Karpas-422 (cell line): ENCODE measurements around the gene MED17. TPM values are rescaled to one million over a fixed set of nuclear protein-coding genes. Genes with fewer than 3 reads are reported as not detected.

ENCODE experiments used
- DNase-seq: peaks from one replicate; pipeline ENCODE4 v3.0.0-alpha.2; 2015
- H2AFZ ChIP-seq: fragments of 200-600 bp; sonication (generic); 2 replicates; pipeline ENCODE4 v1.6.1; 2014; ENCODE audit warnings: antibody characterized with exemption, low read length, mixed read lengths
- H3K27ac ChIP-seq: fragments of 200-600 bp; sonication (generic); 2 replicates; pipeline ENCODE4 v1.5.1; 2014; ENCODE audit warnings: mild to moderate bottlenecking, low read length, moderate library complexity
- H3K27me3 ChIP-seq: fragments of 200-600 bp; sonication (generic); 2 replicates; pipeline ENCODE4 v1.6.1; 2014; ENCODE audit warnings: low read length, mixed read lengths
- H3K36me3 ChIP-seq: fragments of 200-600 bp; sonication (generic); 2 replicates; pipeline ENCODE4 v1.6.1; 2014; ENCODE audit warnings: low read length, mixed read lengths; ENCODE audit not compliant: insufficient read depth
- H3K4me1 ChIP-seq: fragments of 200-600 bp; sonication (generic); 2 replicates; pipeline ENCODE4 v1.6.1; 2014; ENCODE audit warnings: mild to moderate bottlenecking, low read length, mixed read lengths
- H3K4me2 ChIP-seq: fragments of 200-600 bp; sonication (generic); 2 replicates; pipeline ENCODE4 v1.6.1; 2014; ENCODE audit warnings: low read length, low read depth, mild to moderate bottlenecking; ENCODE audit not compliant: poor library complexity, severe bottlenecking
- H3K4me3 ChIP-seq: fragments of 200-600 bp; sonication (generic); 2 replicates; pipeline ENCODE4 v1.5.1; 2014; ENCODE audit warnings: mild to moderate bottlenecking, antibody characterized with exemption, low read length, mixed read lengths
- H3K79me2 ChIP-seq: fragments of 200-600 bp; sonication (generic); 2 replicates; pipeline ENCODE4 v1.6.1; 2014; ENCODE audit warnings: mild to moderate bottlenecking, low read length, mixed read lengths
- H3K9ac ChIP-seq: fragments of 200-600 bp; sonication (generic); 2 replicates; pipeline ENCODE4 v1.6.0; 2014; ENCODE audit warnings: low read length
- H3K9me2 ChIP-seq: fragments of 200-600 bp; sonication (generic), shearing (Covaris generic); replicated peaks from 2 replicates; pipeline ENCODE4 v1.6.0; 2014; ENCODE audit warnings: mild to moderate bottlenecking, low read length, moderate library complexity; ENCODE audit not compliant: insufficient read depth
- H3K9me3 ChIP-seq: fragments of 300-700, 200-600 bp; sonication (generic); 2 replicates; pipeline ENCODE4 v1.6.1; 2014; ENCODE audit warnings: low read length, mixed read lengths
- H4K20me1 ChIP-seq: fragments of 200-600 bp; sonication (generic); 2 replicates; pipeline ENCODE4 v1.6.1; 2014; ENCODE audit warnings: mild to moderate bottlenecking, antibody characterized with exemption, low read length, low read depth; ENCODE audit not compliant: insufficient read depth
- total RNA-seq: library from RNA; depleted of rRNA; stranded (reverse); fragments of >200 nt; shearing (Covaris generic); gene quantifications from 2 replicates; pipeline ENCODE4 v1.2.3, GENCODE V29; 2014; ENCODE audit warnings: low replicate concordance

The MED17 gene
- total RNA-seq, 1 experiment from 2014 or later: 77.4 TPM

DNA sequence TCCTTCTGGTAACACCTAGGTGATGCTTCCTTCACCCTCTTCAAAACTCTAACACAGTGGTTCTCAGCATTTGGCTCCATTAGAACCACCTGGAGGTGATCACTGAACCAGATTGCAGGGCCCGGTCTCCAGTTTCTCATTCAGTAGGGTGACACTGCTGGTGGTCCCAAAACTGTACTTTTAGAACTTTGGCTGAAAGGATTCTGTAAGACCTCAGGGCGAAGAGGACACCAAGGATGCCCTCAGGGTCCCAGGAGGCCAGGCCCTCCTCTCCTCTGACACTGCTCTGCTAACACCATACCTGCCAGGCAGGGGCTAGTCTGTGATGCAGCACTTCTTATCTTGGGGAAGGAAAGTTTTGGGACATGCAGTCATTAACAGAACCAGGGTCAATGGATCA, 57.4 kb downstream of the MED17 start:
- no peak for DNase-seq
- no peaks in the 10 kb centered on the region for H3K36me3 ChIP-seq
- no peak overlapping the region for H3K27ac ChIP-seq
- no peaks in the 10 kb centered on the region for H3K27me3 ChIP-seq
- H3K9ac ChIP-seq: no peak overlapping the region
- H3K79me2 ChIP-seq: no peaks in the 10 kb centered on the region
- H3K4me1 ChIP-seq: no peaks in the 10 kb centered on the region
- H2AFZ ChIP-seq: no peak overlapping the region
- H3K9me3 ChIP-seq: no peaks in the 10 kb centered on the region
- no peak overlapping the region for H3K4me2 ChIP-seq
- H4K20me1 ChIP-seq: no peaks in the 10 kb centered on the region
- no peaks in the 10 kb centered on the region for H3K9me2 ChIP-seq
- H3K4me3 ChIP-seq: no peak overlapping the region

- Histone ChIP-seq H3K9me3 (no peaks in the 10 kb centered on the region), H3K9ac (no peak overlapping the region), H2AFZ (no peak overlapping the region), H3K79me2 (no peaks in the 10 kb centered on the region), H3K4me3 (no peak overlapping the region), H3K9me2 (no peaks in the 10 kb centered on the region), H3K4me1 (no peaks in the 10 kb centered on the region), H3K27me3 (no peaks in the 10 kb centered on the region), H4K20me1 (no peaks in the 10 kb centered on the region), H3K36me3 (no peaks in the 10 kb centered on the region), H3K4me2 (no peak overlapping the region), H3K27ac (no peak overlapping the region)
- no peak for DNase-seq
These were observed 58.0 kb downstream of the MED17 start for GRCh38 chr11:93842034-93842433.

DNA sequence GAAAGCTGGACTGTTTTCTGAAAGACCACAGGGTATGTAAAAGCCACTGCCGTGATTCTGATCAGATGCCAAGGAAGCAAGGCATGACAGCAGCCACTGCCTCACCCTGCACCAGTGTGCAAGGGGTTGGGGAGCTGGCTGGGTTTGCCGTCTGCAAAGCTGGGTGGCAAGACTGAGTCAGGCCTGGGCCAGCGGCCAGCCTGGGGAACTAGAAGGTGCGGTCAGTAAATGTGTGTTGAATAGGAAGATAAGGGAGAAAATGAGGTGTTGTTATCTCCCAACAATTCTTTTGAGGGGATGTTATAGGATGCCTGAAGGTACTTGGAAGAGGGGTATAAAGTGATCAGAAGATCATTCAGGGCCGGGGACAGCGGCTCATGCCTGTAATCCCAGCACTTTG, 58.4 kb downstream of the MED17 start:
- Histone ChIP-seq H3K27ac (no peak overlapping the region), H3K4me2 (no peak overlapping the region), H3K27me3 (no peaks in the 10 kb centered on the region), H3K9me2 (no peaks in the 10 kb centered on the region), H3K36me3 (no peaks in the 10 kb centered on the region), H3K4me1 (no peaks in the 10 kb centered on the region), H3K9me3 (no peaks in the 10 kb centered on the region), H4K20me1 (no peaks in the 10 kb centered on the region), H3K9ac (no peak overlapping the region), H3K4me3 (no peak overlapping the region), H2AFZ (no peak overlapping the region), H3K79me2 (no peaks in the 10 kb centered on the region)
- DNase-seq: no peak

GRCh38 chr11:93843906-93844305, 59.8 kb downstream of the MED17 start:
- Histone ChIP-seq H3K9ac (no peak overlapping the region), H2AFZ (no peak overlapping the region), H3K9me2 (no peaks in the 10 kb centered on the region), H3K36me3 (no peaks in the 10 kb centered on the region), H4K20me1 (no peaks in the 10 kb centered on the region), H3K9me3 (no peaks in the 10 kb centered on the region), H3K27me3 (no peaks in the 10 kb centered on the region), H3K4me2 (no peak overlapping the region), H3K79me2 (no peaks in the 10 kb centered on the region), H3K4me3 (no peak overlapping the region), H3K27ac (no peak overlapping the region), H3K4me1 (no peaks in the 10 kb centered on the region)
- DNase-seq: no peak

DNA sequence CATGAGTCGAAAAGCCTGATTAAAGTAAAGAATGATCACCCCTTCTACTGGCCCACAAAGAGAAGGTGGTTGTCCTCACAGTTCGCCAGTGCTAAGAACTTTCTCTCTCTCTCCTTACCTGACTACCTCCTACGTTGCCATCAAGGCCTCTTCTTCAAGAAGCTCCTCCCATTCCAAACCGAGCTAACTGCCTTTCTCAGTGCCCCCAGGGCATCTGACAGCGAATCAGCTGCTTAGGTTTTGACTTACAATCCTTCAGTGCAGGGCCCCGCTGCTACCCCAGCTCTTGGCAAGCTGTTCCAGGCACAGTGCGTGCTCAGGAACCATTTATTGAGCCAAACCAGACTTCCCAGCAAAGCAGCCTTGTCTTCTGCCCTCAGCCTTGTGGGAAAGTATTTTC, 60.5 kb downstream of the MED17 start:
- Histone ChIP-seq H3K79me2 (no peaks in the 10 kb centered on the region), H3K9me3 (no peaks in the 10 kb centered on the region), H3K4me2 (no peak overlapping the region), H3K36me3 (no peaks in the 10 kb centered on the region), H3K4me3 (no peak overlapping the region), H4K20me1 (no peaks in the 10 kb centered on the region), H3K9me2 (no peaks in the 10 kb centered on the region), H2AFZ (peak overlapping the region; percentile 36; the same call in 1 of the 2 replicates), H3K9ac (no peak overlapping the region), H3K4me1 (no peaks in the 10 kb centered on the region), H3K27me3 (no peaks in the 10 kb centered on the region), H3K27ac (no peak overlapping the region)
- DNase-seq: peak; percentile 54

DNA sequence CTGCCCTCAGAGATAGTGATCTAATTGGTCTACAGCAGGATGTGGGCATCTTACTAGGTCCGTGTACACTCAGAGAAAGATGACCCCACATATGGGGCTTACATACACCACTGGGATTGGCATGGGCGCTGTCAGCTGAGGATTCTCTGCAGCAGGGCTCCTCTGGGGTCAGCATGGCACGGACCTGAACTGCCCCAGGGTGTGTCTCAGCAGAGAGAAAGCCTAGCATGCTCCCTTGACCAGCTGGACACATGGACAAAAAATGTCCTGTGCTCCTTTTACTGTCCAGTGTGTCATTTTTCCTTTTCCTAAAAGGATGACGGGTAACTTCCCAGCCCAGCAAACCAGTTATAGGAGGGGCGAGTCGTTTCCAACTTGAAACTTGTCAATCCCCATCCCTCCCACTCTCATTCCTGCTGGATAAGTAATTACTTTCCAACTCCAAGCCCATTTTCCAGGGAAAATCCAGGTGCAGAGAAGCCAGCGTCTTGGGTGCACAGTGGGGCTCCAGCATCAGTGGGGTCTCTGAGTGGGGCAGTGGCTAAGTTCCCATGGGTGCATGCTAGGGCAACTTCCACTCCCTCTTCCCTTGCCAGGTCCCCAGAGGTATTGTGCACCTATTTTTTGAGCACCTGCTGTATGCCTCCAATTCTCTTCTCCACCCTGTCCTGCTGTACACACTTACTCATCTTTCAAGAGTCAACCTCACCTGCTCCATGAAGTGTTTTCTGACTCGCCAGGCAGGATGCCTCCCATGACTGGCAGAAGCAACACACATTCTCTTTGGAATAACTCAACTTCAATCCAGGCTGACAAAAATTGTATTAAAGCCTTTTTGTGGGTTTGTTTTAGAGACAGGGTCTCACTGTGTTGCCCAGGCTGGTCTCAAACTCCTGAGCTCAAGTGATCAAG, 61.4 kb downstream of the MED17 start:
- H3K9me3 ChIP-seq: no peaks in the 10 kb centered on the region
- DNase-seq: no peak
- no peaks in the 10 kb centered on the region for H3K4me1 ChIP-seq
- H2AFZ ChIP-seq: no peak overlapping the region
- no peaks in the 10 kb centered on the region for H3K36me3 ChIP-seq
- no peaks in the 10 kb centered on the region for H4K20me1 ChIP-seq
- H3K79me2 ChIP-seq: no peaks in the 10 kb centered on the region
- no peak overlapping the region for H3K4me3 ChIP-seq
- no peaks in the 10 kb centered on the region for H3K9me2 ChIP-seq
- no peaks in the 10 kb centered on the region for H3K27me3 ChIP-seq
- no peak overlapping the region for H3K9ac ChIP-seq
- no peak overlapping the region for H3K27ac ChIP-seq
- no peak overlapping the region for H3K4me2 ChIP-seq

- Histone ChIP-seq H3K9me3 (no peaks in the 10 kb centered on the region), H3K9me2 (no peaks in the 10 kb centered on the region), H3K4me3 (no peak overlapping the region), H3K9ac (no peak overlapping the region), H4K20me1 (no peaks in the 10 kb centered on the region), H3K4me2 (no peak overlapping the region), H2AFZ (no peak overlapping the region), H3K4me1 (no peaks in the 10 kb centered on the region), H3K36me3 (no peaks in the 10 kb centered on the region), H3K27ac (no peak overlapping the region), H3K79me2 (no peaks in the 10 kb centered on the region), H3K27me3 (no peaks in the 10 kb centered on the region)
- DNase-seq: no peak
These were observed 62.3 kb downstream of the MED17 start for GRCh38 chr11:93846411-93846810.

GRCh38 chr11:93849201-93849600, 65.1 kb downstream of the MED17 start:
- Histone ChIP-seq H3K36me3 (no peaks in the 10 kb centered on the region), H3K9me3 (no peaks in the 10 kb centered on the region), H2AFZ (no peak overlapping the region), H3K4me1 (no peaks in the 10 kb centered on the region), H3K79me2 (no peaks in the 10 kb centered on the region), H3K9ac (no peak overlapping the region), H3K27ac (no peak overlapping the region), H3K9me2 (no peaks in the 10 kb centered on the region), H3K4me2 (no peak overlapping the region), H3K27me3 (no peaks in the 10 kb centered on the region), H4K20me1 (no peaks in the 10 kb centered on the region), H3K4me3 (no peak overlapping the region)
- DNase-seq: no peak
